Measurements from ENCODE around the gene TRIM75.

DNA sequence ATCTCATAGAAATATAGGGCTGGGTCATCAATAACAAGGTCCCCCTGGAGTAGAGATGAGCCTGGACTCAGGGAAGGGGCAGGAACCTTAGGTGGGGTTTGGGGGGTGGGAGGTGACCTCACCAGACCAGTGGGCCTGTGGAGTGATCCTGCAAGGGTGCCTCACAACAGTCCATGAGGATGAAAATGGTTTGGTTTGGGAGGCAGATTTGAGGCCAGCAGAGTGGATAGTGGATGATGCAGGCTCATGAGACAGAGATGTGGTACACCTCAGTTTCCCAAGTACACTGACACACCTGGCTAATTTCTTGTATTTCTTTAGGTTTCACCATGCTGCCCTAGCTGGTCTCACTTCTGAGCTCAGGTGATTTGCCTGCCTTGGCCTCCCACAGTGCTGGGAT, 40.0 kb upstream of the TRIM75 start:
- TF ChIP-seq, protein P1, sequence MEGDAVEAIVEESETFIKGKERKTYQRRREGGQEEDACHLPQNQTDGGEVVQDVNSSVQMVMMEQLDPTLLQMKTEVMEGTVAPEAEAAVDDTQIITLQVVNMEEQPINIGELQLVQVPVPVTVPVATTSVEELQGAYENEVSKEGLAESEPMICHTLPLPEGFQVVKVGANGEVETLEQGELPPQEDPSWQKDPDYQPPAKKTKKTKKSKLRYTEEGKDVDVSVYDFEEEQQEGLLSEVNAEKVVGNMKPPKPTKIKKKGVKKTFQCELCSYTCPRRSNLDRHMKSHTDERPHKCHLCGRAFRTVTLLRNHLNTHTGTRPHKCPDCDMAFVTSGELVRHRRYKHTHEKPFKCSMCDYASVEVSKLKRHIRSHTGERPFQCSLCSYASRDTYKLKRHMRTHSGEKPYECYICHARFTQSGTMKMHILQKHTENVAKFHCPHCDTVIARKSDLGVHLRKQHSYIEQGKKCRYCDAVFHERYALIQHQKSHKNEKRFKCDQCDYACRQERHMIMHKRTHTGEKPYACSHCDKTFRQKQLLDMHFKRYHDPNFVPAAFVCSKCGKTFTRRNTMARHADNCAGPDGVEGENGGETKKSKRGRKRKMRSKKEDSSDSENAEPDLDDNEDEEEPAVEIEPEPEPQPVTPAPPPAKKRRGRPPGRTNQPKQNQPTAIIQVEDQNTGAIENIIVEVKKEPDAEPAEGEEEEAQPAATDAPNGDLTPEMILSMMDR (conservative IDR thresholded peaks at IDR 0.05; ENCODE audit: low read depth, low read length): no peak
- TF ChIP-seq EZH2 (IDR thresholded peaks at IDR 0.05; ENCODE audit: borderline replicate concordance, low read depth, low read length, poor library complexity, severe bottlenecking): no peak

Data from A673 (cell line).